Activated T-cell treated with anti-CD3 and anti-CD28 coated beads for 48 hours (primary cell): ENCODE results near the gene CALHM6.
"Not testable (repeated sequence)": the region's sequence is repeated elsewhere in the genome, so short reads cannot be mapped to it uniquely, and the experiment has no call there.

Source experiments
- DNase-seq: peaks from one replicate; pipeline ENCODE4 v3.0.0-alpha.2; 2020; ENCODE audit warnings: low read depth

The CALHM6 gene

DNA sequence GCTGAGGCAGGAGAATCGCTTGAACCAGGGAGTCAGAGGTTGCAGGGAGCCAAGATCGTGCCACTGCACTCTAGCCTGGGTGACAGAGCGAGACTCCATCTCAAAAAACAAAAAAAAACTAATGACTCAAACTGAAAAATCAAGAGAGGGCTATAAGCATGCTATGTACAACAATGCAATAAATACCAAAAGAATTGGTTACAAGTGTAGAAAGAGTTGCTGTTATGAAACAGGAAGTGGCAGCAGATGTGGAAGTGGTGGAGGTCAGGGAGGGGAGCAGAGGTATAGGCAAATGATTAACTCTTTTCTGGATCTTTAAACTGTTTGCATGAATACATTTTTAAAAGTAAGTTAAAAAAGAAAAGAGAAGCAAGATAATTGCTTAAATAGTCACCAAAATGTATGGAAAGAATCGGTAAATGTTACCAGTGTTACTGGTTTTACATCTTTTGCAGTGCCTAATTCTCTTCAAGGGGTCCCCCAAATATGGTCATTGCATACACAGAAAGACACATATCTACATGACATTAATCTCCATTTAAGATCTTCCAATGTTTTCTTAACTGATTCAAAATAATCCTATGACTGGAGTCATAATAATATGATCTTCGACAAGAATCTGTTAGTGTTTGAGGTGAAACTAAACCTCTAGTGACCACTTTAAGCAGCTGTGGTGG is 15.0 kb downstream of the CALHM6 start:
- DNase-seq: no peak

DNA sequence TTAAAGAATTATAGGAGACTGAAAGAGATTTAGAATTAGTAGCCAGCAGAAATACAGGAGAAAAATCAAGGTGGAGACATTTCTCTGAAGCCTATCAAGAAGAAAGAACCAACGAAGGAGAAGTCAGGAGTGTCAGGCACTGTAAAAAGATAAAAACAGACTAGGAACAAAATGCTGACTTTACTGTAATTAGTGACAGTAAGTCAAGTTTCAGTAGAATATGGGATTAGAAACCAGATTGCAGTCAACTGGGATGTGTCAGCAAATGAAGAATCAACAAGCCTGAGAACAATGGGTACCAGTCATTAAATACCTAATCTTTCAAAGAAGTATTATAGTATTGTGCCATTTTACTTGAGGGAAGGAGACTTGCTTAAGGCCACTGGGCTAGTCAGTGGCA is 21.6 kb downstream of the CALHM6 start:
- DNase-seq: no peak

DNA sequence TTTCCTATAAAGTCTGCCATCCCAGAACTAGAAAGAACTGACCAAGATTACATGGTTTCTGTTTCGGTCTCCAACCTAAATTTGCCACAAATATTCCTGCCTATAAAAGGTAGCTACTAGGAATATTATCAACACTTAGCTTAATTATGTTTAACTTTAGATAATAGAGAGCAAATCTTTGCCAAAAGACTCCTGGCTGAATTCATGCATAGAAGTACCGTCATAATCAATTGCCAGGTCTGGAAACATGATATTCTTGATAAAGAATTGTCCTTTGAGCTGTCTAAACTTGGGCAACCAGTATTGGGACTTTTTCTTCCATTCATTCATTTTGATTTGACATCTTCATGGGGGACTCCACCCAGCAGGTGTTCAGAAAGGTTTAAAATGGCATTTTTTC is 22.4 kb downstream of the CALHM6 start:
- DNase-seq: no peak

DNA sequence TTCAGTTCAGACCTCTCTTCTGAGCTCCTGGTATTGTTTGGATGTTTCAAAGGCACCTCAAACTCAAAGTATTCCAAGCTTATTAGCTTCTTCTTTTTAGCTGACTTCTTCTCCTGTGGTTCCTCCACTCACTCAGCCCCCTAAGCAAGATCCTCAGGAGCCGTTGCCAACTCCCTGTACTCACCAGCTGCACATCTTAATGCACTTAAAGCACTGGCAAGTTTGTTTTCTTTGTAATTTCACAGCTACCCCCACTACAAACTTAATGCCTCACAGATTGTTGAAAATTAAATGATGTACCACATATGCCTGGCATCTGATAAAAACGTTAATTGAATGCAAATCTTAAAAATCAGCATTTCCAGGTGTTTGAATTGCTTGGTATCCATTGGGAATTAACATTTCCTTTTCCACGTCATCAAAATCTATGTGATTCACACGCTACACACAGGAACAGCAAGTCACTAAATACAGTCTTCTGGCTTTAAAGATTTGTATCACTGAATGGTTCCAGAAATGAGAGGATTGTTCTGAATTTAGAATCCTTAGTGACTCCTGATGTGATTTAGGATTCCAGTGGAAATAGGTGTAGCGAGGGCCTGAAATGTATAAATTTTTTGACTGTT is 24.5 kb downstream of the CALHM6 start:
- DNase-seq: no peak

DNA sequence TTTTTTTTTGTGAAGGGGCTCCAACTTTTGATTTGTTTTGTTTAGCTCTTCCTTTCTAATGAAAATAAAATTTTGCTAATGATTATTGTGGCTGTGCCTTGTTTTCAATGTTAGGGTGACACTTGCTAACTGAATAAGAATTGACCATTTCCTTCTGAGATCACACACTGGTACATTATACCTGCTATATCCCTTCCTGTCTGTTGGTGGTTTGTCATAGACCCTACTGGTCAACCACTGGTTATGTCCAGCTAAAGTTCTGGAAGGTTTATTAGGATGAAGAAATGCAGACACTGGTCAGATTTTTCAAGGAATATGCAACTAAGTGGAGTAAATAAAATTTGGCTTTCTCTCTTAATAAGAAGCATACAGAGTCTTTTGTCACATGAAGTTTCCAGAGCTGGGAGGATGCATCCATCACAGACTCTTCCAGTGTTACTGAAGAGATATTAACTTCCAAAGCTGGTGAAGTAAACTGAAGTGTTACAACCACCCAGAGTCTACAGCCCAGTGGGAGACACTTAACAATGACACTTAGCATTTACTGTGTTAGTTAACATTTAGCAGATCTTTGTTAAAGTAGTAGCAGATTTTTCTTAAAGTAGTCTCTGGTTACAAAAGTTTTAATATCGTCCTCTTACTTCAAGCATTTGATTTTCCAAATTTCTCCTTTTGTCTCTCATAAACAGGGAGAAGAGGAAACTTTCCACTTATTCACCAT is 30.6 kb downstream of the CALHM6 start:
- DNase-seq: no peak

DNA sequence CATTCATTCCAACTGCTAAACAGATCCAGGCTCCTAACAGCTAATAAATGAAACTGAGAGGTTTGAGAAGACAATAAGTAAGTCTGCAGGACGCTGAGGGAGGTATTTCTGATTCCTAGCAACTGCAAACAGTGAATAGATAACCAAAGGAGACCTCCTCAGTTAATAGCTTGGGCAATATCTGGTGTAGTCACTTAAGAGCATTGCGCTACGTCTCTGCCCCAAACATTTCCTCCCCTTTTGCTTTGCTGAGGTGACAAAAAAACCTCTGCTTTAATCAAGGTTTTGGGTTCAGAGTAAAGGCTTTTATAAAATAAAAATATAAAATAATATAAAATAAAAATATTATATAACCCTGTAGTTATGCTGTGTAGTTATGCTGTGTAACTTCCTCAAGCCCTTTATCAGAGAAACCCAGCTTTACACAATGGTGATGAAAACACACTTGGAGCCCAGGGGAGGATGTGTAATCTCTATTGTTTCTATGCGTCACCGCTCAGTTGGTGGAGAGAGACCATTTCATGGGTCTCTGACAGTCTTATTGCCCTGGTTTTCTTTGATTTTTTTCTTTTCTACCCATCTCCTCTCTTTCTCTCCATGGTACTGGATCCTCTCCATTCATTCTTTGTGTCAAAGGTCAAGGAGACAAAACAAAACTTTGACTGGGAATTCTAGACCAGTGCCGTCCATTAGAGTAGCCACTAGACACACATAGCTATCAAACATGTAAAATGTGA is 31.3 kb downstream of the CALHM6 start:
- DNase-seq: no peak

DNA sequence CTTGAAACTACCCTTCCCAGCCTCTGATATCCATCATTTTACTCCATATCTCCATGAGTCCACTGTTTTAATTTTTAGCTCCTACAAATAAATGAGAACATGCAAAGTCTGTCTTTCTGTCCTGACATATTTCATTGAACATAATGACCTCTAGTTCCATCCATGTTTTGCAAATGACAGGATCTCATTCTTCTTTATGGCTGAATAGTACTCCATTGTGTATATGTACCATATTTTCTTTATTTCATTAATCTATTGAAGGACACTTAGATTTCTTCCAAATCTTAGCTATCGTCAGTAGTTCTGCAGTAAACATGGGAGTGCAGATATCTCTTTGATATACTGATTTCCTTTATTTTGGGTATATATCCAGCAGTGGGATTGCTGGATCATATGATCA is 34.0 kb downstream of the CALHM6 start:
- DNase-seq: not testable (repeated sequence)

DNA sequence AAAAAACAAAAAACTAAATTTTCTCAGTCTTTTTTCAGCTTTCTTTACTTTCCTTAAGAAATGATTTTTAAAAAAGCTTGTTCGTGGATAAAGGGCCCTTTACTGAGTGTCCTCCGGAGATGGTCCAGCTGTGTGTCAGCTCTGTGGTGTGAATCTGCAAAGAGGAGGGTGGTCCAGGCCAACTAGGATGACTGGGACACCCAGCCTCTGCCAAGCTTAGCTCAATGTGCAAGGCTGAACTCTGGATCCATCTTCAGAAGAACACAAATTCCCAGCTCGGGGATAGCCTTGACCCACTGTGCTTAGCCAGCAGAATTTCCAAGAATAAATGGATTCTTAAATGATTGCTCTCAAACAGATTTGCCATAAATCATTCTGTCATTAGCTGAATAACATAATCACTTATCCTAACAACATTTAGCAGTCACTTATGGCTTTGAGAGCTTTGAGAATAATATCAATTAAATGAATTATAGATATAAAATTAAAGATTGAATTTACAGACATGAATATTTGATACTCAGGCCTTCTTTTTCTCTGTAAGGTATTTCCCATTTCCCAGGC is 36.0 kb downstream of the CALHM6 start:
- DNase-seq: no peak

DNA sequence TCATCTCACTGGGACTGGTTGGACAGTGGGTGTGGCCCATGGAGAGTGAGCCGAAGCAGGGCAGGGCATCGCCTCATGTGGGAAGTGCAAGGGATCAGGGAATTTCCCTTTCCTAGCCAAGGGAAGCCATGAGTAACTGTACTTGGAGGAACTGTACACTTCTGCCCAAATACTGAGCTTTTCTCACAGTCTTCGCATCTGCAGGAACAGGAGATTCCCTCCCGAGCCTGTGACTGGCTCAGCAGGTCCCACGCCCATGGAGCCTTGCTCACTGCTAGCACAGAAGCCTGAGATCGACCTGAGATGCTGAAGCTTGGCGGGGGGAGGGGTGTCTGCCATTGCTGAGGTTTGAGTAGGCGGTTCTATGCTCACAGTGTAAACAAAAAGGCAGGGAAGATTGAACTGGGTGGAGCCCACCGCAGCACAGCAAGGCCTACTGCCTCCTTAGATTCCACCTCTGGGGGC is 39.8 kb downstream of the CALHM6 start:
- DNase-seq: no peak

DNA sequence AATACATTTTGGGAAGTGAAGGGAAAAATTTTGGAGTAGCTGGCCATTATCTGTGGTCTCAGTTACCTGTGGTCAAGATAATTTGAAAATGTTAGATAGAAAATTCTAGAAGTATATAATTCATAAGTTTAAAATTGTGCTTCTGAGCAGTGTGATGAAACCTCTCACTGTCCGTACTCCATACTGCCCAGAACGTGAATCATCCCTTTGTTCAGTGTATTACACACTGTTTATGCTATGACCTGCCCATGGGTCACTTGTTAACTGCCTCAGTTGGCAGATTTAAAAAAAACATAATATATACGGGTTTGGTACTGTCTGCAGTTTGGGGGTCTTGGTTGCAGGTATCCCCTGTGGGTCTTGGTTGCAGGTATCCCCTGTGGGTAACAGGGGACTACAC is 46.1 kb downstream of the CALHM6 start:
- DNase-seq: no peak

DNA sequence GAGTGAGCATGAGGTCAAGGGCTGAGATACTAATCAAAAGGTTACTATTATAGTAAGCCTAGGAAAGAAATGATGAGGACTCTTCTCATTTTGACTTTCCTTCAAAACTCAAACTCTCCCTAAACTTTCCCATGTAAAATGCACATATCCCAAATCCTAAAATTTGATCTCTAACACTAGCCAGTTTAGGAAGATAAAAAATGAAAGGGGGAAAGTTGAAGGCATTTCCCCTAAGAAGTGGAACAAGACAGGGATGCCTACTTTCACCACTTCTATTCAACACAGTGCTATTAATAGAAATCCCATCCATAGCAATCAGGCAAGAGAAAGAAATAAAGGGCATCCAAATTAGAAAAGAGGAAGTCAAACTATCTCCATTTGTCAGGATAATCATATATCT is 47.4 kb downstream of the CALHM6 start:
- no peak for DNase-seq

DNA sequence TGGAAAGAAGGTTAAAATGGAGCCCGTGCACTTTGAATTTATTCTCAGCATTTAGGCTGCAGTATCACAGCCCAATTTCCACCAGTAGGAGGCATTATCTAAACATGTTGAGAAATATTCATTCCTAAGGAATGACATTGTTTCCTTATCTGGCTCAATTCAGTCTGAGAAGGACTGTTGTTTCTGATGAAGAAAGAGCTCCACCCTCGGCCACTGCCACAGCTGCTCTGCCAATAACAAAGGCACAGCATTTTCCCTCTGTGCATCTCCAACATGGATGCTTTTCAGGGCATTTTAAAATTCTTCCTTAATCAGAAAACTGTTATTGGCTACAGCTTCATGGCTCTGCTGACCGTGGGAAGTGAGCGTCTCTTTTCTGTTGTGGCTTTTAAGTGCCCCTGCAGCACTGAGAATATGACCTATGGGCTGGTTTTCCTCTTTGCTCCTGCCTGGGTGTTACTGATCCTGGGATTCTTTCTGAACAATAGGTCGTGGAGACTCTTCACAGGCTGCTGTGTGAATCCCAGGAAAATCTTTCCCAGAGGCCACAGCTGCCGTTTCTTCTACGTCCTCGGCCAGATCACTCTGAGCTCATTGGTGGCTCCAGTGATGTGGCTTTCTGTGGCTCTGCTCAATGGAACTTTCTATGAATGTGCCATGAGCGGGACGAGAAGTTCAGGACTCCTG is 50.4 kb downstream of the CALHM6 start, which contains the start of gene CALHM5:
TSS of gene CALHM5 (plus strand) at position 216 of the 687 bp plus-strand sequence. CDS start at position 274, 58 bp downstream.
- DNase-seq: no peak

DNA sequence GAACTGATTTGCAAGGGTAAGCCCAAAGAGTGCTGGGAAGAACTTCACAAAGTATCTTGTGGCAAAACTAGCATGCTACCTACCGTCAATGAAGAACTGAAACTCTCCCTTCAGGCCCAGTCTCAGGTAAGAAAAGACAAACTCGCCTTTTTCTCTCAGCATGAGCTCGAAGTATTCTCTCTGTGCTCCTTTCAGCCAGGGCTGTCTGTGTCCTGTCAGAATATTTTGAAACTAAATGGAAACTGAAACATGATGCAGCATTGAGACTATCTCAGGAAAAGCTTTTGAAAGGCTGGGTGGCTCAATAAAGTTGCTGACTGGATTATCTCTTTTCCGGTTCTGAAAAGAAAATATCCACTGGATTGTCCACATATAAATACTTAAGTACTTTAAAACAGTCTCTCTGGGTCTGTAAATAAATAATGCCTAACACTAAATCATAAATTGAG is 51.0 kb downstream of the CALHM6 start:
- no peak for DNase-seq

DNA sequence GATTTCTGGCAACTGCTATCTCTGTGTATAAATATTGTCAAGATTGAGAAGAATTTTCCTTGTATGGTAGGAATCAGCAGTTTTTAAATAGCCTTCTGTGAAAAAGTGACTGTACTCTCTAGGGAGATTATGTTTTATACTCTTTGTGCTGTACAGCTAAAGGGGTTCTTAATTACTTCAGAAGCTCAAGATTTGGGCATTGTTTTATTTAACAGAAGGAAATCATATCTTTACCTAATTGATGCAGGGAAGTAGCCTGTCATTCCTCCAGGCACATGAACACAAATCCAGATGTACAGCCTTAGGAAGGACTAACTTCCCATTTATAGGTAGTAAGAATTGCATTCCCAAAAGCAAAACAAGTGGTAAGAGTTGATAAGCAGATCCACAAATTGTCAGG is 51.6 kb downstream of the CALHM6 start:
- no peak for DNase-seq
